Fibroblast of the aortic adventitia (primary cell): Measurements from ENCODE around the gene FOXK1. TPM values are rescaled to one million over a fixed set of nuclear protein-coding genes. Genes with fewer than 3 reads are reported as not detected.

ENCODE experiments used
- DNase-seq: peaks from one replicate; pipeline ENCODE4 v3.0.0-alpha.2; 2010; ENCODE audit warnings: low read depth
- H3K4me3 ChIP-seq: 2 replicates; pipeline ENCODE4 v1.5.1; 2011; ENCODE audit warnings: low read depth, mild to moderate bottlenecking, control low read depth, low read length, moderate library complexity
- total RNA-seq: library from RNA; depleted of rRNA; stranded (reverse); fragments of >200 nt; gene quantifications from 2 replicates; pipeline ENCODE4 v1.2.3, GENCODE V29; 2012; ENCODE audit warnings: low replicate concordance
- TF ChIP-seq, protein P1 (sequence below): IDR thresholded peaks from 2 replicates; pipeline ENCODE4 v1.5.1; 2011; ENCODE audit warnings: mild to moderate bottlenecking, low read length, control low read depth, inconsistent platforms; ENCODE audit not compliant: insufficient read depth

FOXK1 gene
- total RNA-seq, 1 donor: 27.8 TPM

DNA sequence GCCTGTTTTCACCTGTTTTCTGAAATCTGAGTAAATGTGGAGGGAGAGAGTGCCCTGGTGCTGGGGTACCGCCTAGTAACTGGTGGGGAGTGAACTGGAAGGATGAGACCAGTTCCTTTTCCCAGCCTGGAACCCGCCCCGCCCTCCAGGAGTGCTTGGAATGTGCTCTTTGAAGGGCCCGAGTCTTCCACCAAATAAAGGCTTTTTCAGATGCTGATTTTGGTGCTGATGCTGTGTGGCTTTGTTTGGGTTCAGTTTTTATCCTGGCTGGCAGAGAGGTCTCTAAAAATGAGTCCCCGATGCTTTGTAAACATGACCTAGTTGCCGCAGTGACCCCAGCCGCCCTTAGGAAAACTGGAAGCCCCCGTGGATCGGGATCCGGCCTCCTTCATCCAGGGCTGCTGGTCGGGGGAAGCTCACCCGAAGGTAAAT lies 25.9 kb downstream of the FOXK1 start:
- TF ChIP-seq, protein P1, sequence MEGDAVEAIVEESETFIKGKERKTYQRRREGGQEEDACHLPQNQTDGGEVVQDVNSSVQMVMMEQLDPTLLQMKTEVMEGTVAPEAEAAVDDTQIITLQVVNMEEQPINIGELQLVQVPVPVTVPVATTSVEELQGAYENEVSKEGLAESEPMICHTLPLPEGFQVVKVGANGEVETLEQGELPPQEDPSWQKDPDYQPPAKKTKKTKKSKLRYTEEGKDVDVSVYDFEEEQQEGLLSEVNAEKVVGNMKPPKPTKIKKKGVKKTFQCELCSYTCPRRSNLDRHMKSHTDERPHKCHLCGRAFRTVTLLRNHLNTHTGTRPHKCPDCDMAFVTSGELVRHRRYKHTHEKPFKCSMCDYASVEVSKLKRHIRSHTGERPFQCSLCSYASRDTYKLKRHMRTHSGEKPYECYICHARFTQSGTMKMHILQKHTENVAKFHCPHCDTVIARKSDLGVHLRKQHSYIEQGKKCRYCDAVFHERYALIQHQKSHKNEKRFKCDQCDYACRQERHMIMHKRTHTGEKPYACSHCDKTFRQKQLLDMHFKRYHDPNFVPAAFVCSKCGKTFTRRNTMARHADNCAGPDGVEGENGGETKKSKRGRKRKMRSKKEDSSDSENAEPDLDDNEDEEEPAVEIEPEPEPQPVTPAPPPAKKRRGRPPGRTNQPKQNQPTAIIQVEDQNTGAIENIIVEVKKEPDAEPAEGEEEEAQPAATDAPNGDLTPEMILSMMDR: no peak
- no peak overlapping the region for H3K4me3 ChIP-seq
- DNase-seq: no peak

DNA sequence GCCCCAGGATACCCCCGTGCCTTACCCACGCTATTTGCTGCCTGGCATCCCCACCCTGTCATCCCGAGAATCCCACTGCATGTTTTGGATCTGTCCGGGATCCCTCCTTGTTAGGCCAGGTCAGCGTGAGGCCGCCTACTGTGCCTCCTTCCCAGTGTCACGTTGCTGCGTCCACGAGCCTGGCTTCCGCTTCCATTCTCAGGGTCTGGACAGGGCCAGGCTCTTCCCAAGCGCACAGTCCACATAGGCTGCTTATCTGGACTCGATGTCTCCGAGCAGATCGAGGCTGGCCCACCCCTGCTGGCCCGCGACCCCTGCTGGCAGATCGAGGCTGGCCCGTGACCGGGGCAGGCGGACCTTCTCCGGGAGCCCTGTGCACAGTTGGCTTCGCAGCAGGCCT lies 27.1 kb downstream of the FOXK1 start:
- TF ChIP-seq, protein P1: no peak
- no peak overlapping the region for H3K4me3 ChIP-seq
- DNase-seq: no peak

DNA sequence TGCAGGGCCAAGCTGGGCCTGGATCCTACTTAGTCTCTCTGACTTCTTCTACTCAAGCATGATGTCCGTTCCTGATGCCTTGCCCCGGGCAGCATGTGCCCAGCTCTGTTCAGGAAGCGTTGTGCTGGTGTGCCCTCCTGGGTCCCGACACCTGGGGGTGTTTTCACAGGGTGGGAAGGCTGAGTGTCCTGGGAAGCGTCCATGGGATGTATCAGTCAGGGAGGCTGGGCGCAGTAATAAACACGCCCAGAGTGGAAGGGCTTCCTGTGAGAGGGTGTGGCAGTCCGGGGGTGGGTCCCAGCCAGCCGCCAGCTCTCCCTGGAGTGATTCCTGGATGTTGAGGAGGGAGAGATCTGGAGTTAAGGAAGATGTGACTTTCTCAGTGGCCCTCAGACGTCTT lies 29.0 kb downstream of the FOXK1 start:
- DNase-seq: no peak
- no peak overlapping the region for H3K4me3 ChIP-seq
- TF ChIP-seq, protein P1: no peak

DNA sequence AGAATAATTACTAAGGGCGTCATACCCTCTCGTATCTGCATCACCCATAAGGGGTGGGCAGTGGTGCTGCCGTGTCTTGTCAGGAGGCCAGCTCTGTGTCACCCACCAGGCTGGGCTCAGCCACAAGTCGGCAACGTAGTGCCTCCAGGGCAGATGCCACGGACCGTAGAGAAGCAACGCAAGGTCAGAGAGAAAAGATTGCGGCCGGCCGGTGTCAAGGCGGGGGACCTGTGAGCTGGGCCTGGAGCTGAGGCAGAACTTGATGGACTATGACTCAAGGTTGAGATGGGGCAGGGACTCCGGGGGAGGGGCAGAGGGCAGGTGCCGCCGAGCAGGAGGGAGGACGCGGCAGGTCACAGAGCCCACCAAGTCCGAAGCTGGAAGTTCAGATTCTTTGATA lies 29.5 kb downstream of the FOXK1 start:
- DNase-seq: no peak
- no peak overlapping the region for H3K4me3 ChIP-seq
- TF ChIP-seq, protein P1: no peak

DNA sequence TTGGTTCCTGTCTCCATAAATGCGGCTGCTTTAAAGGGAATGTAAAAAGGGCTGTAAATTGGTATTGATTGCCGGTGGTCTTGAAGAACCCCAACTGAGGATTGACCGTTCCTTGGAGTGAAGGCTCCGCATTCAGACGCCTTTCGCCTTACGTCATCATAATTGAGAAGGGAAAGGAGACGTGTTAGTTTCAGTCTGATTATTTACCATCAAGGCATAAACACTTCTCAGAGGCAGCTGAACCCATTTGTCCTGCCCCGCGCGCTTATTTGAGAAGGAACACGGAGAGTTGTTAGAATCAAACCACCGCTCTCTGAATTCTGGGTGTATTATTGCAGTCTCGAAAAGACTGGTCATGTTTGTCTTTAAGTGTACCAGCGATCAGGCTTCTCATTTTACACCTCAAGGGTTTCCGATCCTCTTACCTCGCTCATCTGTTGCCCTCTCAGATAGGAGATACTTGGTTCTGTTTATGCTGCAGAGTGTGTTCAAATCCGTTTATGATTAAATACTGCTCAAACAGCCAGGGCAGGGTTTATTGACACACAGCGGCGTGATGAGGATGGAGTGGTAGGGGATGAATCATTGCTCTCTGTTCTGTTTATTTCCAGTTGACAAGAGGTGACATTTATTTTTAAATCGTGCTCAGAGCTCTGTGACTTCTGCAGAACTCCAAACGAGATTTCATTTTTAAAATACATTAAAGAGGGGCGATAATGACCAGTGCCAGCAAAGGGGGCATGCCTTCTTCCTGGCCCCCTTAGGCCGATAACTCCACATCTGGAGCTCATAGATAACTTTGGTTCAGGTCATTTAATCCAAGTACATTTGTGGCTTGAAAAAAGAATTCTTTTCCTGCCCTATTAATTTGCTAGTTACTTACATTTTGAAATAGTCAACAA lies 30.4 kb downstream of the FOXK1 start:
- no peak for DNase-seq
- no peak overlapping the region for H3K4me3 ChIP-seq
- TF ChIP-seq, protein P1: no peak

DNA sequence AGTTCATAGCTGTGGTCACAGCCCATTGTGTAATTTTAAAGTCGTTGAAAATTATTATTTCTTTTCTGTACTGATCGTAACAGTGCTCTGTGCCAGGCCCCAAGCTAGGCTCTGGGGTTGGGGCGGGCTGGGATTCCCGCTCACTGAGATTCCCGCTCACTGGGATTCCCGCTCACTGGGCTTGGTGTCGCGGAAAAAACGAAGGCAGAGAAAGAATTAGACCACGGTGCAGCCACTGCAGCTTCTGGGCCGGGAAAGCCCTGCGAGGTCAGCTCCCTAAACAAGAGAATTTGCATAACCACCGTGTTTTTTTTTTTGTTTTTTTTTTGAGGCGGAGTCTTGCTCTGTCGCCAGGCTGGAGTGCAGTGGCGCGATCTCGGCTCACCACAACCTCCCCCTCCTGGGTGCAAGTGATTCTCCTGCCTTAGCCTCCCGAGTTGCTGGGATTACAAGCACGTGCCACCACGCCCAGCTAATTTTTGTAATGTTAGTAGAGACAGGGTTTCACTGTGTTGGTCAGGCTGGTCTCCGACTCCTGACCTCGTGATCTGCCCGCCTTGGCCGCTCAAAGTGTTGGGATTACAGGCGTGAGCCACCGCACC lies 31.2 kb downstream of the FOXK1 start:
- DNase-seq: no peak
- TF ChIP-seq, protein P1: no peak
- no peak overlapping the region for H3K4me3 ChIP-seq
